ENCODE results near the gene ADGRB3. TPM values are rescaled to one million over a fixed set of nuclear protein-coding genes. Genes with fewer than 3 reads are reported as not detected.

Gene ADGRB3
- total RNA-seq, 1 experiment from 2014 or later, result not detected

GRCh38 chr6:68704485-68704884 lies 69.4 kb downstream of the ADGRB3 start:
- no peaks in the 10 kb centered on the region for H3K9me3 Mint-ChIP-seq (ENCODE audit: unreplicated experiment)
- no TSS peak for BruUV-seq (replicated peaks)
- POLR2A ChIA-PET, result no interaction called here
- CTCF ChIA-PET, result interaction anchor here (0.5 kb wide), 1 partner anchor 1138 kb away, joined by 3 read pairs; no protein-coding TSS in a partner anchor
- intact Hi-C loops (cut with micrococcal nuclease), result no loop called here
- H3K4me1 Mint-ChIP-seq (ENCODE audit: insufficient read depth, unreplicated experiment), result no peaks in the 10 kb centered on the region
- H3K36me3 Mint-ChIP-seq (ENCODE audit: insufficient read depth, unreplicated experiment), result no peaks in the 10 kb centered on the region
- no peak for TF ChIP-seq CTCF (IDR thresholded peaks at IDR 0.05; ENCODE audit: unreplicated experiment)
- no peak overlapping the region for H3K27ac Mint-ChIP-seq (ENCODE audit: low read depth, unreplicated experiment)
- H3K27me3 Mint-ChIP-seq (ENCODE audit: insufficient read depth, unreplicated experiment), result peaks cover 90% of the 10 kb centered on the region
- no peak for DNase-seq (ENCODE audit: unreplicated experiment)
- H3K4me3 Mint-ChIP-seq (ENCODE audit: unreplicated experiment), result no peak overlapping the region

GRCh38 chr6:68709091-68709490 lies 74.0 kb downstream of the ADGRB3 start:
- H3K9me3 Mint-ChIP-seq (ENCODE audit: unreplicated experiment), result no peaks in the 10 kb centered on the region
- H3K36me3 Mint-ChIP-seq (ENCODE audit: insufficient read depth, unreplicated experiment), result no peaks in the 10 kb centered on the region
- no peak overlapping the region for H3K4me3 Mint-ChIP-seq (ENCODE audit: unreplicated experiment)
- intact Hi-C loops (cut with micrococcal nuclease), result no loop called here
- no peak for DNase-seq (ENCODE audit: unreplicated experiment)
- ChIA-PET CTCF (no interaction called here), POLR2A (no interaction called here)
- H3K27ac Mint-ChIP-seq (ENCODE audit: low read depth, unreplicated experiment), result no peak overlapping the region
- no TSS peak for BruUV-seq (replicated peaks)
- no peak for TF ChIP-seq CTCF (IDR thresholded peaks at IDR 0.05; ENCODE audit: unreplicated experiment)
- H3K4me1 Mint-ChIP-seq (ENCODE audit: insufficient read depth, unreplicated experiment), result no peaks in the 10 kb centered on the region
- peaks cover 98% of the 10 kb centered on the region for H3K27me3 Mint-ChIP-seq (ENCODE audit: insufficient read depth, unreplicated experiment)

GRCh38 chr6:68709882-68710281 lies 74.8 kb downstream of the ADGRB3 start:
- CTCF ChIA-PET, result no interaction called here
- DNase-seq (ENCODE audit: unreplicated experiment), result no peak
- Mint-ChIP-seq H3K4me3 (ENCODE audit: unreplicated experiment) (no peak overlapping the region), H3K4me1 (ENCODE audit: insufficient read depth, unreplicated experiment) (no peaks in the 10 kb centered on the region), H3K36me3 (ENCODE audit: insufficient read depth, unreplicated experiment) (no peaks in the 10 kb centered on the region), H3K9me3 (ENCODE audit: unreplicated experiment) (no peaks in the 10 kb centered on the region), H3K27me3 (ENCODE audit: insufficient read depth, unreplicated experiment) (peaks cover 98% of the 10 kb centered on the region), H3K27ac (ENCODE audit: low read depth, unreplicated experiment) (no peak overlapping the region)
- POLR2A ChIA-PET, result no interaction called here
- intact Hi-C loops (cut with micrococcal nuclease), result no loop called here
- no peak for TF ChIP-seq CTCF (IDR thresholded peaks at IDR 0.05; ENCODE audit: unreplicated experiment)
- no TSS peak for BruUV-seq (replicated peaks)

- no peak for TF ChIP-seq CTCF (IDR thresholded peaks at IDR 0.05; ENCODE audit: unreplicated experiment)
- H3K4me3 Mint-ChIP-seq (ENCODE audit: unreplicated experiment), result no peak overlapping the region
- intact Hi-C loops (cut with micrococcal nuclease), result no loop called here
- ChIA-PET CTCF (no interaction called here), POLR2A (no interaction called here)
- H3K9me3 Mint-ChIP-seq (ENCODE audit: unreplicated experiment), result no peaks in the 10 kb centered on the region
- no peaks in the 10 kb centered on the region for H3K4me1 Mint-ChIP-seq (ENCODE audit: insufficient read depth, unreplicated experiment)
- no peak overlapping the region for H3K27ac Mint-ChIP-seq (ENCODE audit: low read depth, unreplicated experiment)
- H3K27me3 Mint-ChIP-seq (ENCODE audit: insufficient read depth, unreplicated experiment), result peaks cover 98% of the 10 kb centered on the region
- BruUV-seq (replicated peaks), result no TSS peak
- no peak for DNase-seq (ENCODE audit: unreplicated experiment)
- H3K36me3 Mint-ChIP-seq (ENCODE audit: insufficient read depth, unreplicated experiment), result no peaks in the 10 kb centered on the region
These were observed 75.4 kb downstream of the ADGRB3 start for GRCh38 chr6:68710496-68710895.
